CD4-positive, alpha-beta T cell (primary cell): ENCODE measurements around the gene UBE2Q1. TPM values are rescaled to one million over a fixed set of nuclear protein-coding genes. Genes with fewer than 3 reads are reported as not detected.
A peak's percentile ranks its signal among the peaks of the same experiment; 100 is the strongest.

Experiments used
- ATAC-seq: fragments of 200-7000 bp; cut with Tn5 transposase; one replicate; pipeline ENCODE4 v1.10.0; 2022; ENCODE audit warnings: mild to moderate bottlenecking; ENCODE audit not compliant: poor library complexity
- CTCF ChIA-PET: fragments of 350-600 bp; sonication (Branson Sonifier 250); formaldehyde crosslinking; loops from one replicate; lab custom pipeline; 2021; ENCODE audit warnings: antibody characterized with exemption, inconsistent platforms; lab: Charles Lee
- POLR2A ChIA-PET: fragments of 350-600 bp; sonication (Branson Sonifier 250); formaldehyde crosslinking; loops from one replicate; lab custom pipeline; 2021; ENCODE audit warnings: antibody characterized with exemption, inconsistent platforms; lab: Charles Lee
- DNase-seq, 14 experiments: peaks; one replicate each; pipeline ENCODE4 v3.0.0-alpha.2; 2013 to 2020; ENCODE audit warnings: mixed read lengths in 2 of 14
- H3K27ac ChIP-seq, 2 donors: one replicate each; pipeline versions ENCODE4 v1.5.1 to v1.7.0; 2013; ENCODE audit warnings: low read length in 2 of 2, low read depth in 1 of 2, mild to moderate bottlenecking in 1 of 2
- H3K27me3 ChIP-seq, 2 experiments: 1 replicate in 1 of 2; 2 replicates in 1 of 2; pipeline versions ENCODE4 v1.6.1 to v1.7.0; 2013; ENCODE audit warnings: low read length in 2 of 2, control low read depth in 1 of 2, mild to moderate bottlenecking in 1 of 2, moderate library complexity in 1 of 2; ENCODE audit not compliant: insufficient read depth in 2 of 2, control insufficient read depth in 1 of 2
- H3K36me3 ChIP-seq: one replicate; pipeline ENCODE4 v1.6.1; 2013; ENCODE audit warnings: low read length, control low read depth; ENCODE audit not compliant: insufficient read depth
- H3K4me1 ChIP-seq: one replicate; pipeline ENCODE4 v1.6.1; 2013; ENCODE audit warnings: low read length, control low read depth; ENCODE audit not compliant: insufficient read depth
- H3K4me3 ChIP-seq: one replicate; pipeline ENCODE4 v1.5.1; 2013; ENCODE audit warnings: mild to moderate bottlenecking, low read length, moderate library complexity
- H3K9me3 ChIP-seq, 2 experiments: 1 replicate in 1 of 2; 2 replicates in 1 of 2; pipeline versions ENCODE4 v1.6.1 to v1.7.0; 2013; ENCODE audit warnings: low read length in 2 of 2, mild to moderate bottlenecking in 2 of 2, control low read depth in 1 of 2, moderate library complexity in 1 of 2; ENCODE audit not compliant: control insufficient read depth in 1 of 2, insufficient read depth in 1 of 2
- H3K27ac Mint-ChIP-seq: one replicate; pipeline ENCODE4 v1.8.0; 2020; ENCODE audit warnings: mixed read lengths
- H3K27me3 Mint-ChIP-seq: one replicate; pipeline ENCODE4 v1.8.0; 2021; ENCODE audit warnings: mixed read lengths
- H3K36me3 Mint-ChIP-seq: one replicate; pipeline ENCODE4 v1.8.0; 2021; ENCODE audit warnings: low read depth, mixed read lengths
- H3K4me1 Mint-ChIP-seq: one replicate; pipeline ENCODE4 v1.8.0; 2021; ENCODE audit warnings: low read depth, mixed read lengths
- H3K4me3 Mint-ChIP-seq: one replicate; pipeline ENCODE4 v1.8.0; 2020; ENCODE audit warnings: mild to moderate bottlenecking, mixed read lengths
- H3K9me3 Mint-ChIP-seq: one replicate; pipeline ENCODE4 v1.8.0; 2020; ENCODE audit warnings: mixed read lengths
- CTCF ChIP-seq: fragments of 200-600 bp; IDR thresholded peaks from one replicate; pipeline ENCODE4 v1.8.0; 2022; ENCODE audit warnings: antibody characterized with exemption, mild to moderate bottlenecking
- intact Hi-C, 2 experiments: fragments of 100-400 bp; cut with DNase I in 1 of 2; cut with micrococcal nuclease in 1 of 2; formaldehyde crosslinking; loops; one replicate each; pipeline versions ENCODE4 v1.15.1 to v1.9.0; 2023 to 2025; cut with DNase I, micrococcal nuclease
- total RNA-seq, 174 experiments: library from RNA in 2 of 174; stranded (reverse) in 2 of 174; gene quantifications; one replicate each; pipeline ENCODE4 v1.2.3 and lab custom pipeline; 2021 to 2026

The UBE2Q1 gene
- total RNA-seq, 2 experiments from 2014 or later: 78.7 to 82.3 TPM

- Mint-ChIP-seq H3K4me3 (no peak overlapping the region), H3K36me3 (peaks cover 92% of the 10 kb centered on the region), H3K4me1 (peaks cover 59% of the 10 kb centered on the region), H3K27ac (no peak overlapping the region), H3K27me3 (no peaks in the 10 kb centered on the region), H3K9me3 (no peaks in the 10 kb centered on the region)
- DNase-seq: no peak
- no peak for TF ChIP-seq CTCF
- H3K4me3 ChIP-seq: no peak overlapping the region
- ATAC-seq: no peak
- intact Hi-C loops: no loop called here
- peaks cover 49% of the 10 kb centered on the region for H3K4me1 ChIP-seq
- POLR2A ChIA-PET: no interaction called here
- peaks cover 92% of the 10 kb centered on the region for H3K36me3 ChIP-seq
- H3K27ac ChIP-seq: no peak overlapping the region
- H3K9me3 ChIP-seq: no peaks in the 10 kb centered on the region
- CTCF ChIA-PET: interaction anchor here (1.2 kb wide), 1 partner anchor 357 kb away, joined by 3 read pairs; no protein-coding TSS in a partner anchor
- no peaks in the 10 kb centered on the region for H3K27me3 ChIP-seq
These were observed 41.2 kb upstream of the UBE2Q1 start for GRCh38 chr1:154599658-154600057.

GRCh38 chr1:154598871-154599635 is 40.6 kb upstream of the UBE2Q1 start:
- Mint-ChIP-seq H3K4me3 (no peak overlapping the region), H3K27ac (peak overlapping the region; percentile 39), H3K27me3 (no peaks in the 10 kb centered on the region), H3K36me3 (peaks cover 93% of the 10 kb centered on the region), H3K9me3 (no peaks in the 10 kb centered on the region), H3K4me1 (peaks cover 53% of the 10 kb centered on the region)
- H3K4me3 ChIP-seq: no peak overlapping the region
- intact Hi-C loops: no loop called here
- TF ChIP-seq CTCF: no peak
- ChIA-PET CTCF (interaction anchor here (1.2 kb wide), 1 partner anchor 357 kb away, joined by 3 read pairs; no protein-coding TSS in a partner anchor), POLR2A (no interaction called here)
- no peak overlapping the region for H3K27ac ChIP-seq
- peaks cover 43% of the 10 kb centered on the region for H3K4me1 ChIP-seq
- no peak for ATAC-seq
- H3K27me3 ChIP-seq: no peaks in the 10 kb centered on the region
- peaks cover 93% of the 10 kb centered on the region for H3K36me3 ChIP-seq
- no peak for DNase-seq
- H3K9me3 ChIP-seq: no peaks in the 10 kb centered on the region

GRCh38 chr1:154595621-154596020 is 37.2 kb upstream of the UBE2Q1 start:
- ATAC-seq (no peak), DNase-seq (no peak)
- Mint-ChIP-seq H3K4me3 (no peak overlapping the region), H3K36me3 (peaks cover 97% of the 10 kb centered on the region), H3K27me3 (no peaks in the 10 kb centered on the region), H3K4me1 (peaks cover 22% of the 10 kb centered on the region), H3K9me3 (no peaks in the 10 kb centered on the region), H3K27ac (no peak overlapping the region)
- no peak overlapping the region for H3K4me3 ChIP-seq
- peaks cover 91% of the 10 kb centered on the region for H3K36me3 ChIP-seq
- H3K27ac ChIP-seq: no peak overlapping the region
- H3K9me3 ChIP-seq: no peaks in the 10 kb centered on the region
- intact Hi-C loops: no loop called here
- H3K27me3 ChIP-seq: no peaks in the 10 kb centered on the region
- POLR2A ChIA-PET: interaction anchor here (1.2 to 3.0 kb wide), 3 partner anchors 11 to 68 kb away, joined by 3 to 12 read pairs (median 7); partner anchors contain the start of gene ADAR
- CTCF ChIA-PET: interaction anchor here (0.5 to 1.2 kb wide), 3 partner anchors 13 to 1273 kb away, joined by 3 read pairs; partner anchors contain the start of gene ADAR
- peaks cover 11% of the 10 kb centered on the region for H3K4me1 ChIP-seq
- TF ChIP-seq CTCF: no peak
